ENCODE measurements around the gene CNDP2.
"Not testable (repeated sequence)": the region's sequence is repeated elsewhere in the genome, so short reads cannot be mapped to it uniquely, and the experiment has no call there.

The CNDP2 gene

DNA sequence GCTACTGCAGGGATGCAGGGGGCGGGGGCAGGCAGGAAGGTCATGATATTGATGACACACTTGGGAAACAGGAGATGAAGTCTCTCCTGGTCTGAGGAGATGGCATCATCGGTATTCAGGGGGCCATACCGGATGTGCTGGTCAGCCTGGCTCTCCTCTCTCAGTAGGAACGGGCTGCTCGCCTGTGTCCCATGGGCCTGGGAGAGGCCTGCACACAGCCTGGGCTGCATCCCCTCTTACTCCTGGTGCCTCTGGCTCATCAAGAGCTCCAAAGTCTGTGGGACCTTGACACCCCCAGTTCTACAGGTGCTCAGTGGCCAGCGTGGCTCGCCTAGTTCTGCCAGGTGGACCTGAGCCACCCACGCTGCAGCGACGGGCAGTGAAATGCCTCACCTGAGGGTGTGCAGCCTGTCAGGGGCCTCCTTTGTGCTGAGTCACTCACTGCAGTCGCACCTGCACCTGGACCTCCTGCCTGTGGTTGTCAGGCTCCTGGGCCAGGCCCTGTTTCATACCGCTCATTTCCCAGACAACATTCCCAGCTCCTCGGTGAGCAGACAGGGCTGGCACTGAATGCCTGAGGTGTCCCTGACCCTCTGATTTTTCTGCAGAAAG lies 19.6 kb downstream of the CNDP2 start:
- no peak for ATAC-seq
- Mint-ChIP-seq H3K27me3 (no peaks in the 10 kb centered on the region), H3K4me1 (no peaks in the 10 kb centered on the region), H3K4me3 (no peak overlapping the region), H3K9me3 (no peaks in the 10 kb centered on the region), H3K36me3 (peaks cover 83% of the 10 kb centered on the region), H3K27ac (no peak overlapping the region)

DNA sequence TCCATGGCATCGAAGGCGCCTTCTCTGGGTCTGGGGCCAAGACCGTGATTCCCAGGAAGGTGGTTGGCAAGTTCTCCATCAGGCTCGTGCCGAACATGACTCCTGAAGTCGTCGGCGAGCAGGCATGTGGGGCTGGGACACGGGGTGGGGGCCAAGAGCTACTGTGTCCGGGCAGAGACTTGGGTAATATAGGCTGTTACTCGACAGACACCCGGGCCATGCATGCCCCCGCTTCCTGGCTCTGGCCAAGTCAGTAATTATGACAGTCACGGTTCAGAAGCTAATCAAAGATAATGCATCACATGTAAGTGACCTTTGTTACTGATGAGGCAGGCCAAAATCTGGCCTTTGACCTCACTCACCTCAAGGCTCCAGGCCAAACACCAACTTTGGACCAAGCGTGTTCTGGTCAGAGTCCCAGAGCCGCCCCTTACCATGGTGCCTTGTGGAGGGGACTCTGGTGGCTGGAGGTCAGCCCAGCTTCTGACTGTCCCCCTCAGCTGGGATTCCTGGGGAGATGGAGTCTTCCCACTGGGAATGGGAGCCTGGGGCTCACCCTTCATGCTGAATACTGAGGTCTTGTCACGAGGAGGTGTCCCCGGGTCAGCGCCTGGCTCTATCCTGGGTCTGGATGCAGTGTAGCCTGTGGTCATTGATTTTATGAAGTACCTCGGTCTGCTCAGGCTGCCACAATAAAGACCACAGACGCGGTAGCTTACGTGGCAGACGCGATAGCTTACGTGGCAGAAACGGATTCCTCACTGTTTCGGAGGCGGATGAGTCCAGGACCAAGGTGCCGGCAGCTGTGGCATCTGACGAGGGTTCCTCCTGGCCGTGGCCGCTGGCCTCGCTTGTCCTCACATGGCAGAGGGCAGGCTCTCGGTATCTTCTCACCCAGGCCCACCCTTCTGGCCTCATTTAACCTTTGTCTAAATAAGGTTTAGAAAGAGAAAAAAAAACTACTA lies 20.4 kb downstream of the CNDP2 start:
- peaks cover 89% of the 10 kb centered on the region for H3K36me3 Mint-ChIP-seq
- no peak overlapping the region for H3K4me3 Mint-ChIP-seq
- ATAC-seq: no peak
- H3K27me3 Mint-ChIP-seq: no peaks in the 10 kb centered on the region
- H3K9me3 Mint-ChIP-seq: no peaks in the 10 kb centered on the region
- no peaks in the 10 kb centered on the region for H3K4me1 Mint-ChIP-seq
- no peak overlapping the region for H3K27ac Mint-ChIP-seq

DNA sequence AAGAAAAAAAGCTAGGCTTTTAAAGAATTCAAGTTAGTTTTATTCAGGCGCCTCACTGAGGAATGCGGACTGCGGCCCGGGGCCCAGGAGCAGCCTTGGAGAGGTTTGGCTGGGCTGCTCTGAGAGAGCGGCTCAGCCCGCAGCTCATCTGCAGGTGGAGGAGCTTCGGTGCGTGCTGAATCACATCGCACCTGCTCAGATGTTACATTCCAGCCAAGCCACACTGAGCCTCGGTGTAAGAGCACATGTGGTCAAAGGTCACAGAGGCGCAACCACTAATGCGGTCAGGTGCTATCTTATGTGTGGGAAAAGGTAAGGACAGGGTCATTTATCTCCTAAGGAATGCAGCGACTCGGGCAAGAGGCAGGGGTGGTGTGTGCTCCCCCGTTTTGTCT lies 21.1 kb downstream of the CNDP2 start:
- no peak overlapping the region for H3K4me3 Mint-ChIP-seq
- no peaks in the 10 kb centered on the region for H3K27me3 Mint-ChIP-seq
- no peaks in the 10 kb centered on the region for H3K4me1 Mint-ChIP-seq
- no peaks in the 10 kb centered on the region for H3K9me3 Mint-ChIP-seq
- no peak for ATAC-seq
- H3K27ac Mint-ChIP-seq: no peak overlapping the region
- peaks cover 90% of the 10 kb centered on the region for H3K36me3 Mint-ChIP-seq

DNA sequence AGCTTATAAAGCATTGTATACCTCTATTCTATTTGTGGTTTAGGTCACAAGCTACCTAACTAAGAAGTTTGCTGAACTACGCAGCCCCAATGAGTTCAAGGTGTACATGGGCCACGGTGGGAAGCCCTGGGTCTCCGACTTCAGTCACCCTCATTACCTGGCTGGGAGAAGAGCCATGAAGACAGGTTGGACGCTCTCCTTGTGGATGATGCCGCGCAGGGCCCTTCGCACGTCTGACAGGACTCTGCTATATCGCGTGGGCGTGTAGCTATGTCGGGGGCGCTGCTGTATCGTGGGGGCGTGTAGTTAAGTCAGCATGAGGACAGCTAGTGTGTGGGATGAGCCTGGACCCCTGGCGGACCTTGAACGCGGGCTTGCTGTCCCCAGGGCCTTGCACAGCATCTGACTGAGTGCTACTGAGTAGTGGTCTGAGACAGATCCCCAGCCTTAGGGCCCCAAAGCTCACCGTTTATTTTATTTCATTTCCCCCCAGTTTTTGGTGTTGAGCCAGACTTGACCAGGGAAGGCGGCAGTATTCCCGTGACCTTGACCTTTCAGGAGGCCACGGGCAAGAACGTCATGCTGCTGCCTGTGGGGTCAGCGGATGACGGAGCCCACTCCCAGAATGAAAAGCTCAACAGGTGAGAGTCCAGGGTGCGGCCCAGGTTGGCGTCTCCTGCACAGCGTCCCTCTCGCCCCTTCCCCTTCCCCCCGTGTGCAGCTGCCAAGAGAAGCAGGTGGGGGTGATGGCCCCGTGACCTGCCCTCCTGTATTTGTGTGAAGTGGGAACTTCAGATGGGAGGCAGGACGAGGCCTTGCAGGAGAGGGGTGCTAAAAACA lies 22.5 kb downstream of the CNDP2 start:
- no peaks in the 10 kb centered on the region for H3K9me3 Mint-ChIP-seq
- ATAC-seq: no peak
- no peak overlapping the region for H3K4me3 Mint-ChIP-seq
- peaks cover 85% of the 10 kb centered on the region for H3K36me3 Mint-ChIP-seq
- H3K27ac Mint-ChIP-seq: no peak overlapping the region
- no peaks in the 10 kb centered on the region for H3K4me1 Mint-ChIP-seq
- no peaks in the 10 kb centered on the region for H3K27me3 Mint-ChIP-seq

DNA sequence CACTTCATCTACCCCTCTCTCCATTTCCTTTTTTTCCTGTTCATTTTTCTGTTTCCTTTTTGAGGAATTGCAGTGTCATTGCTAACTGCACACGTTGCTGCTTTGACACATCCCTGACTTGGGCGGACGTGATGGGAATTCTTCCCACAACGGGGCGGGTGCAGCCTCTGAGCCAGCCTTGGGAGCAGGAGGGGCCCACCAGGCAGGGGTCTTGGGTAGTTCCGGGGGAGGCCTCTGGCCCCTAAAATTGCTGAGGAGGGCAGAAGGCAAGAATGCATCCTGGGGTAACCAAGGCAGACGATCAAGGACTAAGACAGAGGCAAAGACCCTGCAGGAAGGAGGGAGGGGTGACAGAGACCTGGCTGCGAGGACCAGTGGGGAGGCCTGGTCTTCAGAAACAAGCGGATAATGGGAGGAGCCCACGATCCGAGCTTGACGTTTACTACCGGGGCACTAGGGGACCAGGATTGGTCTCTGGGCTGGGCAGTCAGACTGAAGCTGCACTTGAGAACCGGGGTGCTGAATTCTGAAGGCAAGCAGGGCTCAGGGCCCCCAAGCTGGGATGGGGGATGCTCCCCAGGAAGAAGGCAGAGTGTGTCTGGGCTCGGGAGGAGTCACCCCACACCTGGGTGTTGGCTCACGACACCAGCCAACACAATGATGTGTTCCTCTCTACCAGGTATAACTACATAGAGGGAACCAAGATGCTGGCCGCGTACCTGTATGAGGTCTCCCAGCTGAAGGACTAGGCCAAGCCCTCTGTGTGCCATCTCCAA lies 23.3 kb downstream of the CNDP2 start:
- ATAC-seq: no peak
- no peak overlapping the region for H3K4me3 Mint-ChIP-seq
- H3K27me3 Mint-ChIP-seq: no peaks in the 10 kb centered on the region
- peaks cover 83% of the 10 kb centered on the region for H3K36me3 Mint-ChIP-seq
- peaks cover 6% of the 10 kb centered on the region for H3K4me1 Mint-ChIP-seq
- no peak overlapping the region for H3K27ac Mint-ChIP-seq
- peaks cover 4% of the 10 kb centered on the region for H3K9me3 Mint-ChIP-seq

DNA sequence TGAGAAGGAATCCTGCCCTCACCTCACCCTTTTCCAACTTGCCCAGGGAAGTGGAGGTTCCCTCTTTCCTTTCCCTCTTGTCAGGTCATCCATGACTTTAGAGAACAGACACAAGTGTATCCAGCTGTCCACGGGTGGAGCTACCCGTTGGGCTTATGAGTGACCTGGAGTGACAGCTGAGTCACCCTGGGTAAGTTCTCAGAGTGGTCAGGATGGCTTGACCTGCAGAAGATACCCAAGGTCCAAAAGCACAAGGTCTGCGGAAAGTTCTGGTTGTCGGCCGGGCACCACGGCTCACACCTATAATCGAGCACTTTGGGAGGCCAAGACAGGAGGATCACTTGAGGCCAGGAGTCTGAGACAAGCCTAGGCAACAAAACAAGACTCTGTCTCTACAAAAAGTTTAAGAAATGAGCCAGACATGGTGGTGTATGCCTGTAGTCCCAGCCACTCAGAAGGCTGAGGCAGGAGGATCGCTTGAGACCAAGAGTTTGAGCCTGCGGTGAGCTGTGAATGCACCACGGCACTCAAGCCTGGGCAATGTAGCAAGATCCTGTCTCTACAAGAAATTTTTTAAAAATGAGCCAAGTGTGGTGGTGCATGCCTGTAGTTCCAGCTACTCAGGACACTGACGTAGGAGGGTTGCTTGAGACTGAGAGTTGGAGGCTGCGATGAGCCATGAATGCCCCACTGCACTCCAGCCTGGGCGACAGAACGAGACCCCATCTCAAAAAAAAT lies 24.1 kb downstream of the CNDP2 start:
- ATAC-seq: no peak
- no peaks in the 10 kb centered on the region for H3K27me3 Mint-ChIP-seq
- no peak overlapping the region for H3K27ac Mint-ChIP-seq
- no peak overlapping the region for H3K4me3 Mint-ChIP-seq
- peaks cover 6% of the 10 kb centered on the region for H3K4me1 Mint-ChIP-seq
- H3K36me3 Mint-ChIP-seq: peaks cover 77% of the 10 kb centered on the region
- H3K9me3 Mint-ChIP-seq: peaks cover 4% of the 10 kb centered on the region

DNA sequence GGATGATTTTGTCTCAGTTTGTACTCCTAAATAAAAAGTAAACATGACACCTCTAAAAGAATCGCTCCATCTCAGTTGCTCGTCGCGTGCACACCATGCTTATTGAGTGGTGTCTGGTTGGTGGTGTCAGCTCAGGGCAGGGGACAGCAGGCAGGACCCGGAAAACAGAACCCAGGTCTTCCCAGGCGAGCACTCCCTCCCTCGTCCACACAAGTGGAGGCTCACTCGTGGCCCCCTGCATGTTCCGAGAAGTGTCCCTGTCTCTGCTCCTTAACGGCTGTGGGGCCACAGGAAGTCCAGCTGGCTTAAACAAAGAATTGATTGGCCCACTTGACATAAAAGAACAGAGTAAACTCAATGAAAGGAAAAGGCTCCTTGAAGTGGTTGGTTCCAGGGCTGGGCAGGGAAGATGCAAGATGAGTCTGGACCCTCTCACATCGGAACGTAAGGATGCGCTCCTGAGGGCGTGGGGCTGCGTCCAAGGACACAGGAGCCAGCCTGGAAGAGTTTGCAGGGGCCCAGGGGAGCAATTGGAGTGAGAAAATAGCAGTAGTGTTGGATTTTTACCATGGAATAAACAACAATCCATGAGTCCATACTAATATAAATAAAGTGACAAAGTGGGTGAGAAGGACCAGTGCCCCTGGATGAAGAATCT lies 25.0 kb downstream of the CNDP2 start:
- H3K4me1 Mint-ChIP-seq: peaks cover 6% of the 10 kb centered on the region
- peaks cover 4% of the 10 kb centered on the region for H3K9me3 Mint-ChIP-seq
- H3K27me3 Mint-ChIP-seq: no peaks in the 10 kb centered on the region
- H3K27ac Mint-ChIP-seq: no peak overlapping the region
- H3K36me3 Mint-ChIP-seq: peaks cover 71% of the 10 kb centered on the region
- no peak overlapping the region for H3K4me3 Mint-ChIP-seq
- no peak for ATAC-seq

DNA sequence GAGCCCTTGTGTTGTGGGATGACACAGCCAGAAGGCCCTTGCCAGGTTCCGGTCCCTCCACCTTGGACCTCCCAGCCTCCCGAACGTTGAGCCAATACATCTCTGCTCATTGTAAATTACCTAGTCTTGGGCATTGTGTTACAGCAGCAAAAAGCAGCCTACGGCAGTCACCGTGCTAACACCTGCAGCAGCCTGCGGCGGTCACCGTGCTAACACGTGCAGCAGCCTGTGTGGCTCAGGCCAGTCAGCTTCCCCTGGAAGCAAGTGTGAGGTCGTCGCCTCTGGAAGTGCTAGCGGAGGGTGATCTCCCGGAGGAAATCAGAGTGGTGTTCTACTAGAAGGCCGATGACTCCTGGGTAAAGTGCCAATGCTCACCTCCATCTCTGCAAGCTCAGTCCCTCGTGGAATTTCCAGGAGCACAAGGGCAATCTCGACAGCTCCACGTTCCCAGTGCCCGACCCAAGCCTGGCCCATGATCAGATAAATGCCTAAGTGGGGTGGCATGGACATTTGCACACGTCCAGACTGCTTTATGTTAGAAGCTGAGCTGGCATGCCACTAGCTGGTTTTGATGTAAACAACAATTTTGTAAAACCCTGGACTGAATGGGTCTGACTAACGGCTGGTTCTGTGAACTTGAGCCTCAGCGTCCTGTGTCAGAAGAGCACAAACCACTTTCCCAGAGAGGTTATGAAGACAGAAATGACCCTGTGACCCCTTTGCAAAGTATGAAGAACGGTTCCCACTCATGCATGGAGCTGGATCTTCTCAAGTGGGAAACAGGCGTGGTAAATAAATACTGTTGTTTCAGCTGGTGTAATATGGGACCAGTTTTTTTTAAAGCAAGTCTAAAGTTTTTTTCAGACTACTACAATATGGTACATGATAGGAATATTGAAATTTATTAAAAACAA lies 26.7 kb downstream of the CNDP2 start:
- Mint-ChIP-seq H3K27ac (no peak overlapping the region), H3K4me1 (peaks cover 6% of the 10 kb centered on the region), H3K27me3 (no peaks in the 10 kb centered on the region), H3K9me3 (peaks cover 4% of the 10 kb centered on the region), H3K36me3 (peaks cover 60% of the 10 kb centered on the region), H3K4me3 (no peak overlapping the region)
- no peak for ATAC-seq

DNA sequence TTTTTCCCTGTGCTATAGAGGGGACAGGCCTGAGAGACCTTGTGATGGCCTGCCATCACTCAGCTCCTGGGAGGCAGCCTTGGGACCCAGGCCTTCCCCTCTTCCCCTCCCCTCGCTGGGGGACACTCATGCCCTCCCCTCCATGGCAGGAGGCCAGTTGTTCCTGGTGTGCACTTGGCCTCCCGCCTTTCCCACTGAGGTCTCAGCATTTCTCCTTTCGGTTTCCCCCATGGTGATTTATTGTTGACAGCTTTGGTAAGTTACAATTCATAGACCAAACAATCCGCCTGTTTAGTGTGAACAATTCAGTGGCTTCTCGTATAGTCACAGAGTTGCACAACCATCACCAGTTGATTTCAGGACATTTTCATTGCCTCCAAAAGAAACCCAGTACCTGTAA lies 27.9 kb downstream of the CNDP2 start:
- no peak overlapping the region for H3K4me3 Mint-ChIP-seq
- no peak for ATAC-seq
- H3K9me3 Mint-ChIP-seq: peaks cover 4% of the 10 kb centered on the region
- H3K27me3 Mint-ChIP-seq: no peaks in the 10 kb centered on the region
- no peak overlapping the region for H3K27ac Mint-ChIP-seq
- H3K36me3 Mint-ChIP-seq: peaks cover 48% of the 10 kb centered on the region
- H3K4me1 Mint-ChIP-seq: peaks cover 6% of the 10 kb centered on the region

DNA sequence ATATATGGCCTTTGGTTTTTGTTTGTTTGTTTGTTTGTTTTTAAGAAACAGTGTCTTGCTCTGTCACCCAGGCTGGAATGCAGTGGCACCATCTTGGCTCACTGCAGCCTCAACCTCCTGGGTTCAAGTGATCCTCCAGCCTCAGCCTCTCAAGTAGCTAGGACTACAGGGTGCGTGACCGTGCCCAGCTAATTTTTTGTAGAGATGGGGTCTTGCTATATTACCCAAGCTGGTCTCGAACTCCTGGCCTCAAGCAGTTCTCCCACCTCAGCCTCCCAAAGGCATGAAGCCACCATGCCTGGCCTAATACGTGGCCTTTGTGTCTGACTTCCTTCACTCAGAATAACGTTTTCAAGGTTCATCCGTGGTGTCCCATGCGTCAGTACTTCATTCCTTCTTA lies 28.8 kb downstream of the CNDP2 start:
- not testable (repeated sequence) for H3K27ac Mint-ChIP-seq, H3K9me3 Mint-ChIP-seq, H3K4me1 Mint-ChIP-seq, H3K27me3 Mint-ChIP-seq, H3K4me3 Mint-ChIP-seq, ATAC-seq
- H3K36me3 Mint-ChIP-seq: peaks cover 40% of the 10 kb centered on the region

DNA sequence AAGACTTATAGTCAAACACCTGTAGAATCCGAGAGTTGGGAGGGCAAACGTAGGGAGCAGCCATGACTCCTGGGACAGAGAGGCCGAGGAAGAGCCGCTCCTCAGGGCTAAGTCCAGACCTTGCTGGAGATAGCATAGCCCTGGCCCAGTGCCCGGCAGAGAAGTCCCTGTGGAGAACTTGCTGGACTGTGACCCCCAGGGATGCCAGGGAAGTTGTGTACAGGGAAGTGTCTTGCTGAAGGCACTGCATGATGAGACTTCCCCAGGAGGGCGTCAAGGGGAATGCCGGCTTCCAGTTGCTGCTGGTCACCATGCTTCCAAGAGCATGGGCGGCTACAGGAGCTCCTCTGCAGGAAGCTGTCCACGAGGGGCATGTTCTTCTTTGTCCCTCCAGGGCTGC lies 29.6 kb downstream of the CNDP2 start:
- Mint-ChIP-seq H3K27me3 (peaks cover 7% of the 10 kb centered on the region), H3K36me3 (peaks cover 32% of the 10 kb centered on the region), H3K9me3 (peaks cover 4% of the 10 kb centered on the region), H3K4me3 (no peak overlapping the region), H3K27ac (no peak overlapping the region), H3K4me1 (peaks cover 6% of the 10 kb centered on the region)
- no peak for ATAC-seq

DNA sequence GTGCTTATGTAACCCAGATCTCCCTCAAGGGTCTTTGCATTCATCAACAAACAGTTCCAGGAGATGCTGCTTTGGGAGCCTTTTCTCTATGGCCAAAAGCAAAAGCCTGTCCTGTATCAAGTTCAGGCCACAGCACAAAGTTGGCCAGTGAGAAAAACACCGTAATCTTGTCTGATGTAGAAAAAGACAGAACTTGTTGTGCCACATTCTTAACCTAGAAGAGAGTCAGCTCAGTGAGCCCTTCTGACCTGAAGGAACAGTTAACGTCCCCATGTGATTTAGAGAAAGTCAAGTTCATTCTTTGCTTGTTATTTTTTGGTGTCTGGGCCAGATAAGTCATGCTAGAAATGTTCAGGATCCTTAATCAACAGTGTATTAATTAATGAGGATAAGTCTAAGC lies 30.3 kb downstream of the CNDP2 start:
- Mint-ChIP-seq H3K4me3 (no peak overlapping the region), H3K4me1 (peaks cover 6% of the 10 kb centered on the region), H3K27ac (no peak overlapping the region), H3K9me3 (peaks cover 4% of the 10 kb centered on the region), H3K36me3 (peaks cover 24% of the 10 kb centered on the region), H3K27me3 (peaks cover 8% of the 10 kb centered on the region)
- no peak for ATAC-seq

DNA sequence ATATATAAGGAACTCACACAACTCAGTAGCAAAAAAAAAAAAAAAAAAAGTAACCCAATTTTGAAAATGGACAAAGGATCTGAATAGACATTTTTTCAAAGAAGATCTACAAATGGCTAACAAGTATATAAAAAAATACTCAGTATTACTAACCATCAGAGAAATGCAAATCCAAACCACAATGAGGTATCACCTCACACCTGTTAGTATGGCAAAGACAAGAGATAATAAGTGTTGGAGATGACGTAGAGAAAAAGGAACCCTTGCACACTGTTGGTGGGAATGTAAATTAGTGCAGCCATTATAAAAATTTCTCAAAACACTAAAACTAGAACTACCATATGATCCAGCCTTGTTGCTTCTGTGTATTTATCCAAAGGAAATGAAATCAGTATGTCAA lies 32.3 kb downstream of the CNDP2 start:
- Mint-ChIP-seq H3K36me3 (peaks cover 8% of the 10 kb centered on the region), H3K27ac (no peak overlapping the region), H3K4me3 (no peak overlapping the region), H3K9me3 (peaks cover 4% of the 10 kb centered on the region), H3K27me3 (peaks cover 8% of the 10 kb centered on the region), H3K4me1 (peaks cover 6% of the 10 kb centered on the region)
- no peak for ATAC-seq
